Bronchial epithelial cell (primary cell): Measurements from ENCODE around the gene AQP12A. TPM values are rescaled to one million over a fixed set of nuclear protein-coding genes. Genes with fewer than 3 reads are reported as not detected.
A peak's percentile ranks its signal among the peaks of the same experiment; 100 is the strongest.
"Not testable (repeated sequence)": the region's sequence is repeated elsewhere in the genome, so short reads cannot be mapped to it uniquely, and the experiment has no call there.

Source experiments
- DNase-seq: peaks from one replicate; pipeline ENCODE4 v3.0.0-alpha.2; 2010; ENCODE audit warnings: low read depth
- FAIRE-seq: peaks from 2 replicates; lab custom pipeline; 2011; peaks lifted over from hg19 to GRCh38; lab: Jason Lieb, UNC
- H3K27me3 ChIP-seq: 2 replicates; pipeline ENCODE4 v1.5.1; 2011; ENCODE audit warnings: low read length; ENCODE audit not compliant: control insufficient read depth, insufficient read depth
- H3K36me3 ChIP-seq: 2 replicates; pipeline ENCODE4 v1.5.1; 2011; ENCODE audit warnings: low read length; ENCODE audit not compliant: control insufficient read depth, insufficient read depth
- H3K4me3 ChIP-seq: 2 replicates; pipeline ENCODE4 v1.5.1; 2011; ENCODE audit warnings: mild to moderate bottlenecking, low read depth, low read length, control low read depth
- CTCF ChIP-seq: IDR thresholded peaks from 2 replicates; pipeline ENCODE4 v1.5.1; 2011; ENCODE audit warnings: mild to moderate bottlenecking, moderate library complexity, low read length, control low read depth, inconsistent platforms; ENCODE audit not compliant: insufficient read depth, severe bottlenecking
- total RNA-seq: library from RNA; depleted of rRNA; stranded (reverse); fragments of >200 nt; gene quantifications from 2 replicates; pipeline ENCODE4 v1.2.1, GENCODE V29; 2014

AQP12A gene
- total RNA-seq, 1 donor from 2014 or later = not detected

- Histone ChIP-seq H3K27me3 (peaks cover 5% of the 10 kb centered on the region), H3K4me3 (no peak overlapping the region), H3K36me3 (no peaks in the 10 kb centered on the region)
- TF ChIP-seq CTCF = no peak
- FAIRE-seq (no peak), DNase-seq (no peak)
These were observed 21.3 kb upstream of the AQP12A start for GRCh38 chr2:240670402-240670801.

GRCh38 chr2:240670950-240671349, 20.7 kb upstream of the AQP12A start:
- no peaks in the 10 kb centered on the region for H3K36me3 ChIP-seq
- DNase-seq (no peak), FAIRE-seq (peak; percentile 47)
- TF ChIP-seq CTCF = no peak
- H3K4me3 ChIP-seq = no peak overlapping the region
- H3K27me3 ChIP-seq = peaks cover 5% of the 10 kb centered on the region

GRCh38 chr2:240672076-240672700, 19.5 kb upstream of the AQP12A start:
- FAIRE-seq = no peak
- no peak for TF ChIP-seq CTCF
- no peak for DNase-seq
- Histone ChIP-seq H3K27me3 (peaks cover 5% of the 10 kb centered on the region), H3K4me3 (no peak overlapping the region), H3K36me3 (no peaks in the 10 kb centered on the region)

- FAIRE-seq = no peak
- no peak overlapping the region for H3K4me3 ChIP-seq
- peaks cover 5% of the 10 kb centered on the region for H3K27me3 ChIP-seq
- DNase-seq = no peak
- no peaks in the 10 kb centered on the region for H3K36me3 ChIP-seq
- TF ChIP-seq CTCF = no peak
These were observed 18.9 kb upstream of the AQP12A start for GRCh38 chr2:240672701-240673190.

- DNase-seq, H3K4me3 ChIP-seq, H3K27me3 ChIP-seq, H3K36me3 ChIP-seq: not testable (repeated sequence)
- peak; percentile 47 for FAIRE-seq
These were observed 17.0 kb upstream of the AQP12A start for GRCh38 chr2:240674461-240675184.

- H3K36me3 ChIP-seq, DNase-seq, H3K27me3 ChIP-seq, H3K4me3 ChIP-seq: not testable (repeated sequence)
- peak; percentile 43 for FAIRE-seq
These were observed 16.3 kb upstream of the AQP12A start for GRCh38 chr2:240675345-240675744.

GRCh38 chr2:240678043-240678442, 13.6 kb upstream of the AQP12A start:
- DNase-seq, H3K27me3 ChIP-seq, H3K36me3 ChIP-seq, H3K4me3 ChIP-seq: not testable (repeated sequence)
- FAIRE-seq = peak; percentile 88

GRCh38 chr2:240678909-240679308, 12.8 kb upstream of the AQP12A start:
- H3K4me3 ChIP-seq, H3K36me3 ChIP-seq, H3K27me3 ChIP-seq, DNase-seq, FAIRE-seq: not testable (repeated sequence)

- not testable (repeated sequence) for H3K27me3 ChIP-seq, FAIRE-seq, H3K36me3 ChIP-seq, H3K4me3 ChIP-seq, DNase-seq
These were observed 11.5 kb upstream of the AQP12A start for GRCh38 chr2:240680185-240680584.
